Astrocyte of the spinal cord (primary cell): Measurements from ENCODE around the gene WDR33.

ENCODE experiments used
- DNase-seq: peaks from one replicate; pipeline ENCODE4 v3.0.0; 2011; ENCODE audit warnings: low read depth, low spot score
- H3K4me3 ChIP-seq: 2 replicates; pipeline ENCODE4 v1.5.1; 2011; ENCODE audit warnings: low read depth, mild to moderate bottlenecking, low read length, moderate library complexity
- CTCF ChIP-seq: IDR thresholded peaks from 2 replicates; pipeline ENCODE4 v1.5.1; 2012; ENCODE audit warnings: low read depth, mild to moderate bottlenecking, low read length, inconsistent platforms
- in situ Hi-C: cut with HindIII; loops from 2 replicates; pipeline ENCODE4 v1.10.0; 2017; ENCODE audit warnings: low sequenced_read_pairs

Gene WDR33

GRCh38 chr2:127703282-127703681 is 107.7 kb downstream of the WDR33 start:
- no peak overlapping the region for H3K4me3 ChIP-seq
- TF ChIP-seq CTCF = no peak
- in situ Hi-C loops = no loop called here
- no peak for DNase-seq

- DNase-seq = no peak
- TF ChIP-seq CTCF = no peak
- peak overlapping the region; percentile 68 for H3K4me3 ChIP-seq
- in situ Hi-C loops = no loop called here
Observed at GRCh38 chr2:127702395-127703009, 108.5 kb downstream of the WDR33 start.

GRCh38 chr2:127701651-127702394 is 109.1 kb downstream of the WDR33 start:
- H3K4me3 ChIP-seq = peak overlapping the region; percentile 68
- TF ChIP-seq CTCF = no peak
- peak; percentile 62 for DNase-seq
- in situ Hi-C loops = no loop called here

- H3K4me3 ChIP-seq = peak within 1 kb of the TSS; percentile 68
- DNase-seq = peak; percentile 89
- no peak for TF ChIP-seq CTCF
- in situ Hi-C loops = no loop called here
Observed at GRCh38 chr2:127701193-127701650, 109.7 kb downstream of the WDR33 start, which contains the start of gene SFT2D3. SFT2D3 (plus strand) TSS chr2:127701497; CDS start chr2:127701529, 32 bp downstream.

GRCh38 chr2:127700527-127701192 is 110.3 kb downstream of the WDR33 start:
- H3K4me3 ChIP-seq = peak overlapping the region; percentile 68
- no peak for DNase-seq
- no peak for TF ChIP-seq CTCF
- in situ Hi-C loops = no loop called here

- no peak overlapping the region for H3K4me3 ChIP-seq
- in situ Hi-C loops = no loop called here
- TF ChIP-seq CTCF = no peak
- no peak for DNase-seq
Observed at GRCh38 chr2:127698553-127699355, 112.2 kb downstream of the WDR33 start.
